ENCODE data around the gene SYK.
"Not testable (repeated sequence)": the region's sequence is repeated elsewhere in the genome, so short reads cannot be mapped to it uniquely, and the experiment has no call there.

SYK gene

DNA sequence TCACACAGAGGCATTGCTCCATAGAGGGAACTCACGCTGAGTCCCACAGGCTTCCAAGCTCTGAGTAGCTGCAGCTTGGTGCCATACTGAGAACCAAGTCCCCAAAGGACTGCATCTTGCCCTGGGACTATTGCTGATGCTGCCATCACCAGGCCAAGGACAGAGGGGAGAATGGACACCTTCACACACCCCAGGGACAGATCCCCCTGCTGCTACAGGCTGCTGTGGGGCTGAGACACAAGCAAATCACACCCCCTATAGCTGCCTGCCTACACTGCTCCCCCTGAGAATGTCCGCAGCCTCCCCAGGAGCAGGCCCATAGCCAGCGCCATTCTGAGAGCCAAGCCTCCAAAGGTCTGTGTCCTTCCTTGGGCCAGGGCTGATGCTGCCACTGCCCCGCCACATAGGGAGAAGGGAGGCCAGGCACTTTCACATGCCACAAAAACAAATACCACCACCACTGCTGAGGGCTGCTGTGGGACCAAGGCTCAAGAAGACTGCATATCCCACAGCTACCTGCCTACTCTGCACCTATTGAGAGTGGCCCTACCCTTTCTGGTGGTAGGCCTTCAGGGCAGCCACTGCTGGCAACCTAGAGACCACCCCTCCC lies 81.5 kb downstream of the SYK start:
- FAIRE-seq = no peak
- TF ChIP-seq PAX5 (IDR thresholded peaks at IDR 0.05; ENCODE audit: insufficient read depth, low read length, severe bottlenecking) (no peak), POLR2A (IDR thresholded peaks at IDR 0.05; ENCODE audit: low read depth, low read length) (no peak), POLR2AphosphoS5 (IDR thresholded peaks at IDR 0.05; ENCODE audit: low read depth, low read length) (no peak), TAF1 (IDR thresholded peaks at IDR 0.05; ENCODE audit: low read depth, low read length) (no peak)

GRCh38 chr9:90883661-90884060 lies 82.0 kb downstream of the SYK start:
- no peak for FAIRE-seq
- TF ChIP-seq POU2F2 (IDR thresholded peaks at IDR 0.05; ENCODE audit: low read depth, low read length) (no peak), POLR2AphosphoS5 (IDR thresholded peaks at IDR 0.05; ENCODE audit: low read depth, low read length) (no peak), SPI1 (IDR thresholded peaks at IDR 0.05; ENCODE audit: low read depth, low read length) (no peak), POLR2A (IDR thresholded peaks at IDR 0.05; ENCODE audit: low read depth, low read length) (no peak), PAX5 (IDR thresholded peaks at IDR 0.05; ENCODE audit: insufficient read depth, low read length, severe bottlenecking) (no peak), TAF1 (IDR thresholded peaks at IDR 0.05; ENCODE audit: low read depth, low read length) (no peak)
- no peak for DNase-seq (ENCODE audit: insufficient read length, low spot score)

More for the DNA sequence above, 81.5 kb downstream of the SYK start:
- DNase-seq (ENCODE audit: insufficient read length, low spot score) = no peak

- DNase-seq (ENCODE audit: insufficient read length, low spot score) = no peak
- FAIRE-seq = peak; percentile 95
- TF ChIP-seq POLR2AphosphoS5 (IDR thresholded peaks at IDR 0.05; ENCODE audit: low read depth, low read length) (no peak), POLR2A (IDR thresholded peaks at IDR 0.05; ENCODE audit: low read depth, low read length) (no peak), POU2F2 (IDR thresholded peaks at IDR 0.05; ENCODE audit: low read depth, low read length) (no peak), TAF1 (IDR thresholded peaks at IDR 0.05; ENCODE audit: low read depth, low read length) (no peak), PAX5 (IDR thresholded peaks at IDR 0.05; ENCODE audit: insufficient read depth, low read length, severe bottlenecking) (no peak), SPI1 (IDR thresholded peaks at IDR 0.05; ENCODE audit: low read depth, low read length) (no peak)
Observed at GRCh38 chr9:90884178-90884577, 82.6 kb downstream of the SYK start.

GRCh38 chr9:90886868-90887267 lies 85.2 kb downstream of the SYK start:
- not testable (repeated sequence) for FAIRE-seq; DNase-seq (ENCODE audit: insufficient read length, low spot score)

- DNase-seq (ENCODE audit: insufficient read length, low spot score) = no peak
- no peak for FAIRE-seq
Observed at GRCh38 chr9:90888941-90889340, 87.3 kb downstream of the SYK start.

GRCh38 chr9:90890146-90890810 lies 88.7 kb downstream of the SYK start:
- TF ChIP-seq POLR2A (IDR thresholded peaks at IDR 0.05; ENCODE audit: low read depth, low read length) = no peak
- FAIRE-seq (no peak), DNase-seq (ENCODE audit: insufficient read length, low spot score) (no peak)

More at GRCh38 chr9:90888941-90889340, 87.3 kb downstream of the SYK start:
- no peak for TF ChIP-seq POU2F2 (IDR thresholded peaks at IDR 0.05; ENCODE audit: low read depth, low read length)
- no peak for TF ChIP-seq SPI1 (IDR thresholded peaks at IDR 0.05; ENCODE audit: low read depth, low read length)
- no peak for TF ChIP-seq PAX5 (IDR thresholded peaks at IDR 0.05; ENCODE audit: insufficient read depth, low read length, severe bottlenecking)
- no peak for TF ChIP-seq TAF1 (IDR thresholded peaks at IDR 0.05; ENCODE audit: low read depth, low read length)
- no peak for TF ChIP-seq POLR2A (IDR thresholded peaks at IDR 0.05; ENCODE audit: low read depth, low read length)
- no peak for TF ChIP-seq POLR2AphosphoS5 (IDR thresholded peaks at IDR 0.05; ENCODE audit: low read depth, low read length)

- no peak for DNase-seq (ENCODE audit: insufficient read length, low spot score)
- TF ChIP-seq POU2F2 (IDR thresholded peaks at IDR 0.05; ENCODE audit: low read depth, low read length) (no peak), TAF1 (IDR thresholded peaks at IDR 0.05; ENCODE audit: low read depth, low read length) (no peak), SPI1 (IDR thresholded peaks at IDR 0.05; ENCODE audit: low read depth, low read length) (no peak), PAX5 (IDR thresholded peaks at IDR 0.05; ENCODE audit: insufficient read depth, low read length, severe bottlenecking) (no peak), POLR2AphosphoS5 (IDR thresholded peaks at IDR 0.05; ENCODE audit: low read depth, low read length) (no peak), POLR2A (IDR thresholded peaks at IDR 0.05; ENCODE audit: low read depth, low read length) (no peak)
- no peak for FAIRE-seq
Observed at GRCh38 chr9:90891308-90892040, 89.9 kb downstream of the SYK start.

DNA sequence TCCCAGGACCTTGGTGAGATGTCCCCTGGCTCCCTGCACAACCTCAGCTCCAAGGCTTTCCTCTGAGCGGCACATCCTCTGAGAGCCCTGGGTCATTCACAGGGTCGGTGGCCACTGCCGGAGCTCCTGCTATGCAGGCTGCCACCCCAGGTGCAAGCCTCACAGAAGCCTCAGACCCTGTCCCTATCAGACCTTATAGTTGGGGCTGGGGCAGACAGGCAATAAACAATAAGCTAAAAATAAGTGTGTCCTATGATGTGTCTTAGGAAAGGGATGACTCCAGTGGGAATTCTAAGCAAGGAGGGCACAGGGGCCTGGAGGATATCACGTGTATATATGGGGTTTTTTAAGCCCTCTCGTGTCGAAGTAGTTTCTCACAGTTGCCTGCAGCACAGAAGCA lies 91.3 kb downstream of the SYK start:
- TF ChIP-seq SPI1 (IDR thresholded peaks at IDR 0.05; ENCODE audit: low read depth, low read length) (no peak), POLR2A (IDR thresholded peaks at IDR 0.05; ENCODE audit: low read depth, low read length) (no peak), POLR2AphosphoS5 (IDR thresholded peaks at IDR 0.05; ENCODE audit: low read depth, low read length) (no peak), TAF1 (IDR thresholded peaks at IDR 0.05; ENCODE audit: low read depth, low read length) (no peak)
- FAIRE-seq (no peak), DNase-seq (ENCODE audit: insufficient read length, low spot score) (no peak)

- DNase-seq (ENCODE audit: insufficient read length, low spot score) (no peak), FAIRE-seq (no peak)
- TF ChIP-seq TAF1 (IDR thresholded peaks at IDR 0.05; ENCODE audit: low read depth, low read length) = no peak
- TF ChIP-seq SPI1 (IDR thresholded peaks at IDR 0.05; ENCODE audit: low read depth, low read length) = no peak
- TF ChIP-seq PAX5 (IDR thresholded peaks at IDR 0.05; ENCODE audit: insufficient read depth, low read length, severe bottlenecking) = no peak
- no peak for TF ChIP-seq POU2F2 (IDR thresholded peaks at IDR 0.05; ENCODE audit: low read depth, low read length)
- TF ChIP-seq POLR2A (IDR thresholded peaks at IDR 0.05; ENCODE audit: low read depth, low read length) = no peak
- TF ChIP-seq POLR2AphosphoS5 (IDR thresholded peaks at IDR 0.05; ENCODE audit: low read depth, low read length) = no peak
Observed at GRCh38 chr9:90893706-90894105, 92.1 kb downstream of the SYK start.

Measured in GM12891 (cell line).